ENCODE measurements around the gene MCTP2. TPM values are rescaled to one million over a fixed set of nuclear protein-coding genes. Genes with fewer than 3 reads are reported as not detected.

The MCTP2 gene
- total and polyA plus RNA-seq, 9 of the 15 experiments (the other 6 are each of a cell fraction or from before 2014, with no cell fraction given) = 0.07 TPM; not detected in 8

- TF ChIP-seq, protein P1, sequence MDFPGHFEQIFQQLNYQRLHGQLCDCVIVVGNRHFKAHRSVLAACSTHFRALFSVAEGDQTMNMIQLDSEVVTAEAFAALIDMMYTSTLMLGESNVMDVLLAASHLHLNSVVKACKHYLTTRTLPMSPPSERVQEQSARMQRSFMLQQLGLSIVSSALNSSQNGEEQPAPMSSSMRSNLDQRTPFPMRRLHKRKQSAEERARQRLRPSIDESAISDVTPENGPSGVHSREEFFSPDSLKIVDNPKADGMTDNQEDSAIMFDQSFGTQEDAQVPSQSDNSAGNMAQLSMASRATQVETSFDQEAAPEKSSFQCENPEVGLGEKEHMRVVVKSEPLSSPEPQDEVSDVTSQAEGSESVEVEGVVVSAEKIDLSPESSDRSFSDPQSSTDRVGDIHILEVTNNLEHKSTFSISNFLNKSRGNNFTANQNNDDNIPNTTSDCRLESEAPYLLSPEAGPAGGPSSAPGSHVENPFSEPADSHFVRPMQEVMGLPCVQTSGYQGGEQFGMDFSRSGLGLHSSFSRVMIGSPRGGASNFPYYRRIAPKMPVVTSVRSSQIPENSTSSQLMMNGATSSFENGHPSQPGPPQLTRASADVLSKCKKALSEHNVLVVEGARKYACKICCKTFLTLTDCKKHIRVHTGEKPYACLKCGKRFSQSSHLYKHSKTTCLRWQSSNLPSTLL (IDR thresholded peaks at IDR 0.05) = no peak
These were observed 32.2 kb downstream of the MCTP2 start (continued) for GRCh38 chr15:94263341-94264273.

DNA sequence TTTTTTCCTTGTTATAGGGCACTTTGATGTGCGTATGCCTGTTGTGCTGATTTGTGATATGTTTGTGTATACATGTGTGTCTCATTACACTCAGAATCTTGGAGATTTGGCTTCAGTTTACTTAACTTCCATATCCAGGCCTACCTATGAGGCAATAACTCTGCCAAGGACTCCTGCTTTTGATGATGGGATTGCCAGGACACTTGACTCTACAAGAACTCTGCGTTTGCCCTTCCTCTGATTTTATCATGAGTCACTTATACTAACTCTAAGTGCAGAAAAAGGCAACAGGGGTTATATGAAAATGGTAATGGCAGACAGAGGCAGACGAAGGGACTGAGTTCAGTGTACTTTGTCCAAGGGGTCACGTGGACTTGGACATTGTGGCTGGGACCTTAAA is 33.6 kb downstream of the MCTP2 start:
- POLR2A ChIA-PET = no interaction called here
- DNase-seq (ENCODE audit: extremely low read depth in 1 of 4, low spot score in 3 of 4) = no peak
- no peaks in the 10 kb centered on the region for H3K79me2 ChIP-seq (ENCODE audit: control insufficient read depth, insufficient read depth, low read length)
- no peak for TF ChIP-seq HNRNPUL1 (IDR thresholded peaks at IDR 0.05; ENCODE audit: low read length)
- TF ChIP-seq ZBTB17 (CRISPR knock-in tag; IDR thresholded peaks at IDR 0.05) = no peak
- TF ChIP-seq, protein P2, sequence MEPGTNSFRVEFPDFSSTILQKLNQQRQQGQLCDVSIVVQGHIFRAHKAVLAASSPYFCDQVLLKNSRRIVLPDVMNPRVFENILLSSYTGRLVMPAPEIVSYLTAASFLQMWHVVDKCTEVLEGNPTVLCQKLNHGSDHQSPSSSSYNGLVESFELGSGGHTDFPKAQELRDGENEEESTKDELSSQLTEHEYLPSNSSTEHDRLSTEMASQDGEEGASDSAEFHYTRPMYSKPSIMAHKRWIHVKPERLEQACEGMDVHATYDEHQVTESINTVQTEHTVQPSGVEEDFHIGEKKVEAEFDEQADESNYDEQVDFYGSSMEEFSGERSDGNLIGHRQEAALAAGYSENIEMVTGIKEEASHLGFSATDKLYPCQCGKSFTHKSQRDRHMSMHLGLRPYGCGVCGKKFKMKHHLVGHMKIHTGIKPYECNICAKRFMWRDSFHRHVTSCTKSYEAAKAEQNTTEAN (CRISPR knock-in tag; IDR thresholded peaks at IDR 0.05) = no peak
- TF ChIP-seq, protein P3, sequence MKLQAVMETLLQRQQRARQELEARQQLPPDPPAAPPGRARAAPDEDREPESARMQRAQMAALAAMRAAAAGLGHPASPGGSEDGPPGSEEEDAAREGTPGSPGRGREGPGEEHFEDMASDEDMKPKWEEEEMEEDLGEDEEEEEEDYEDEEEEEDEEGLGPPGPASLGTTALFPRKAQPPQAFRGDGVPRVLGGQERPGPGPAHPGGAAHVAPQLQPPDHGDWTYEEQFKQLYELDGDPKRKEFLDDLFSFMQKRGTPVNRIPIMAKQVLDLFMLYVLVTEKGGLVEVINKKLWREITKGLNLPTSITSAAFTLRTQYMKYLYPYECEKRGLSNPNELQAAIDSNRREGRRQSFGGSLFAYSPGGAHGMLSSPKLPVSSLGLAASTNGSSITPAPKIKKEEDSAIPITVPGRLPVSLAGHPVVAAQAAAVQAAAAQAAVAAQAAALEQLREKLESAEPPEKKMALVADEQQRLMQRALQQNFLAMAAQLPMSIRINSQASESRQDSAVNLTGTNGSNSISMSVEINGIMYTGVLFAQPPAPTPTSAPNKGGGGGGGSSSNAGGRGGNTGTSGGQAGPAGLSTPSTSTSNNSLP (IDR thresholded peaks at IDR 0.05; ENCODE audit: borderline replicate concordance, low read depth, low read length) = no peak
- TF ChIP-seq TAF9B (IDR thresholded peaks at IDR 0.05; ENCODE audit: partially characterized antibody) = no peak
- TF ChIP-seq PRPF4 (IDR thresholded peaks at IDR 0.05; ENCODE audit: insufficient read depth, low read depth, low read length, poor library complexity, severe bottlenecking) = no peak
- no peak for TF ChIP-seq ZNF584 (CRISPR knock-in tag; IDR thresholded peaks at IDR 0.05; ENCODE audit: low read depth)
- TF ChIP-seq, protein P4, sequence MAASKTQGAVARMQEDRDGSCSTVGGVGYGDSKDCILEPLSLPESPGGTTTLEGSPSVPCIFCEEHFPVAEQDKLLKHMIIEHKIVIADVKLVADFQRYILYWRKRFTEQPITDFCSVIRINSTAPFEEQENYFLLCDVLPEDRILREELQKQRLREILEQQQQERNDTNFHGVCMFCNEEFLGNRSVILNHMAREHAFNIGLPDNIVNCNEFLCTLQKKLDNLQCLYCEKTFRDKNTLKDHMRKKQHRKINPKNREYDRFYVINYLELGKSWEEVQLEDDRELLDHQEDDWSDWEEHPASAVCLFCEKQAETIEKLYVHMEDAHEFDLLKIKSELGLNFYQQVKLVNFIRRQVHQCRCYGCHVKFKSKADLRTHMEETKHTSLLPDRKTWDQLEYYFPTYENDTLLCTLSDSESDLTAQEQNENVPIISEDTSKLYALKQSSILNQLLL (CRISPR knock-in tag; IDR thresholded peaks at IDR 0.05; ENCODE audit: borderline replicate concordance) = no peak
- no peak for TF ChIP-seq COPS2 (conservative IDR thresholded peaks at IDR 0.05)
- TF ChIP-seq ZNF79 (CRISPR knock-in tag; IDR thresholded peaks at IDR 0.05; ENCODE audit: low read depth) = no peak
- no peak for TF ChIP-seq BHLHE40 (IDR thresholded peaks at IDR 0.05; ENCODE audit: low read length)
- no peak for TF ChIP-seq TAF15 (IDR thresholded peaks at IDR 0.05; ENCODE audit: low read depth, low read length)
- no peak for TF ChIP-seq TCF7L2 (IDR thresholded peaks at IDR 0.05; ENCODE audit: low read depth, low read length)

More for the DNA sequence above, 33.6 kb downstream of the MCTP2 start:
- WGBS (ENCODE audit: insufficient coverage, low coverage, missing lambda C conversion rate) = 0% methylated on average over 4 of the region's 4 CpGs
- Histone ChIP-seq H3K27ac (ENCODE audit: extremely low read depth, low read depth, low read length) (no peak overlapping the region), H3K9me3 (replicated peaks; ENCODE audit: control insufficient read depth, insufficient read depth, low read depth, low read length) (no peaks in the 10 kb centered on the region; the same call in 1 of the 2 replicates), H3K4me1 (replicated peaks in 1 of 2; ENCODE audit: control insufficient read depth in 2 of 2, insufficient read depth in 2 of 2, low read length in 2 of 2) (no peaks in the 10 kb centered on the region), H3K9me1 (ENCODE audit: control insufficient read depth, insufficient read depth, low read length) (no peaks in the 10 kb centered on the region), H3K9ac (ENCODE audit: insufficient read depth in 1 of 2, low read depth in 2 of 2, low read length in 2 of 2) (no peak overlapping the region), H2AFZ (ENCODE audit: low read depth, low read length) (no peak overlapping the region), H4K20me1 (replicated peaks; ENCODE audit: control insufficient read depth, insufficient read depth, low read length) (no peaks in the 10 kb centered on the region), H3K4me3 (no peak overlapping the region), H3K4me2 (ENCODE audit: insufficient read depth, low read length) (no peak overlapping the region), H3K36me3 (ENCODE audit: control insufficient read depth, insufficient read depth, low read length) (no peaks in the 10 kb centered on the region), H3K27me3 (ENCODE audit: control insufficient read depth in 2 of 2, insufficient read depth in 2 of 2, low read length in 2 of 2) (no peaks in the 10 kb centered on the region)
- no peak for ATAC-seq
- BruUV-seq (replicated peaks) = no TSS peak
- CTCF ChIA-PET (ENCODE audit: low intra/inter-chr PET ratio) = no interaction called here
- no peak for FAIRE-seq
- intact Hi-C loops (cut with micrococcal nuclease) (no loop called here), in situ Hi-C loops (cut with MboI) (no loop called here)

Data from K562 (cell line).